Prostate gland (tissue), 2 donors: ENCODE measurements around the gene CDYL2.

Source experiments
- CTCF ChIP-seq, 4 experiments: fragments of 200-600 bp in 2 of 4; fragments of 450-650 bp in 2 of 4; sonication (generic) in 2 of 4; IDR thresholded peaks; 1 replicate in 3 of 4; 2 replicates in 1 of 4; pipeline ENCODE4 v1.5.1; 2016 to 2019; ENCODE audit warnings: antibody characterized with exemption in 4 of 4, mild to moderate bottlenecking in 2 of 4, moderate library complexity in 2 of 4
- POLR2A ChIP-seq: fragments of 450-650 bp; IDR thresholded peaks from one replicate; pipeline ENCODE4 v1.6.1; 2016; ENCODE audit warnings: antibody characterized with exemption, mild to moderate bottlenecking
- POLR2AphosphoS5 ChIP-seq: sonication (generic); formaldehyde crosslinking; IDR thresholded peaks from one replicate; pipeline ENCODE4 v1.6.1; 2017; ENCODE audit warnings: antibody characterized with exemption

- no peak for TF ChIP-seq CTCF (IDR thresholded peaks at IDR 0.05)
- no peak for TF ChIP-seq POLR2AphosphoS5
- TF ChIP-seq POLR2A: no peak
Measured at GRCh38 chr16:80576343-80576912, 228.0 kb downstream of the CDYL2 start.
